ENCODE results near the gene INHBB.
"Not testable (repeated sequence)": the region's sequence is repeated elsewhere in the genome, so short reads cannot be mapped to it uniquely, and the experiment has no call there.

INHBB gene

DNA sequence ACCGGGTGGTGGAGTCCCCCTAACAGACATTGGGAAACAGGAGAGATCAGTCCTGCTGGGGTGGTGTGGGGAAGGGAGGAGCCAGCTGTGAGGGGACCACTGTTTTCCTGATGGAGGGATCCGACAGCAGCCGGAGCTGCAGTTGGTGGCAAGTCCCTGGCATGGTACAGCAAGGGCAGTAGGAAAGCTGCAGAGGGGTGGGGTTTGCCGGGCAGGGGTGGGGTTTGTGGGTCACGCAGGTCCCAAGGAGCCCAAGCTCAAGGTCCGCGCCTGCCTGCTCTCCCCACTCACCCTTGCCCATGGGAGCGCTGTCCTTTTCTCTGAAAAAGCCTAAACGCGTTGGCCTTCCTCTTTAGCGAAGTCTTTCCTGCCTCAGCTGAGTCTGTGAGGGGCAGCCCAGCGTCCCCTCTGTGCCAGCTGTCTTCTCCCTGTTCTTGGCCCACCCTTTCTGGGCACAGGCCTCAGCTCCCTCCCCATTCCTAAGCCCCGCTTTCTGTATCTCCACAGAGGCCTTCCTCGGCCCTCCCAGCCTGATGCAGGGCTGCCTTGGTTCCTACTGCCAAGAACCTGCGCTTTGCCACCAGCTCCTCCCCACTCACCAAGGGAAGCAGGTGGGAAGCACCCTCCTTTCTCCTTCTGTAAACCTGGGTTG lies 29.3 kb upstream of the INHBB start:
- DNase-seq = no peak

DNA sequence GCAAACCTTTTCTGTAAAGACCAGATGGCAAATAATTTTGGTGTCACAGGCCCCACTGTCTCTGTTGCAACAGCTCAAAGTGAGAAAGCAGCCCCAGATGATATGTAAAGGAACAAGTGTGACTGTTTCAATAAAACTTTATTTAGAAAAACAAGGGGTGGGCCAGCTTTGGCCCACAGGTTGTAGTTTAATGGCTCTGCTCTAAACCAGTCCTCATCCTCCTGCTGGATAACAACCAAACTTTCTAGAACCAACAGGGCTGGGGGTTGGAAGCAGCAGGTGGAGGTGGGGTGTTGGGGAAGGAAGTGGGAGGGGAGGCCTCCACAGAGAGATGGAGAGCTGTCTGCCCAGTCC lies 28.8 kb upstream of the INHBB start:
- DNase-seq = no peak

DNA sequence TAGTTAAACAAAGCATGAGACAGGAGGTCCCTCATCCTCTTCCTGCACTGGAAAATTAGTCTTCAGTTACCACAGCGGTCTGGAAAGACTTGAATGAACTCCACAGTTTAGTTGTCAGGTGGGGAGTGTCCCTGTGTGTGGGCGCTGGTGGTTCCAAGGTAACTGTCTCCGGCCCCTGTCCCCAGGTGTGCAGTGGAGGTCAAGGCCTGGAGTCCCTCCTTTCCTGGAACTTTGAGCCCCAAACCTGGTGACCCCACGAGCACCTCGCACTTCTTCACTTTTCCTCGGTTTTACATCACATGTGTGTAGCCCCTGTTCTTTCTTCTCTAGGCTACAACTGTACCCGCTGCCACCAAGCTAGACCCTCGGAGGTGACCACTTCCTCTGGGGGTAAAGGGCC lies 28.0 kb upstream of the INHBB start:
- DNase-seq = no peak

DNA sequence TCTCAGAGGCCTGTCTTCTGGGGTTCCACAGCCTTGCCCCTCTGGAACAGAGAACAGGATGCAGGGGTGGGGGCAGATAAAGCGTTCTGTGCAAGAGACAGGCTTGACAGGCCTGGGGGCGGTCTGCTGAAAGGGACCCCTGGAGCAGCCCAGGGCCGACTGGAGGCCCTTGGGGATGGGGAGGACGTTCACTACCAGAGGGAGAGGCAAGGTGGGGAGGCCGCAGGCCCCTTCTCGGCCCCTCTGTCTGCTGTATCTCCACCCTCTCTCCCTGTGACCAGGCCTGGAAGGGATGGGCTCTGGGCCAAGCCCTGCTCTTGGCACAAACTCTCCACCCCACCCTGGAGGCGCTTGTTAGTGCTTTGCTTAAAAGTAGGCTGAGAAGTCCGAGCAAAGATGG lies 27.3 kb upstream of the INHBB start:
- DNase-seq = no peak

DNA sequence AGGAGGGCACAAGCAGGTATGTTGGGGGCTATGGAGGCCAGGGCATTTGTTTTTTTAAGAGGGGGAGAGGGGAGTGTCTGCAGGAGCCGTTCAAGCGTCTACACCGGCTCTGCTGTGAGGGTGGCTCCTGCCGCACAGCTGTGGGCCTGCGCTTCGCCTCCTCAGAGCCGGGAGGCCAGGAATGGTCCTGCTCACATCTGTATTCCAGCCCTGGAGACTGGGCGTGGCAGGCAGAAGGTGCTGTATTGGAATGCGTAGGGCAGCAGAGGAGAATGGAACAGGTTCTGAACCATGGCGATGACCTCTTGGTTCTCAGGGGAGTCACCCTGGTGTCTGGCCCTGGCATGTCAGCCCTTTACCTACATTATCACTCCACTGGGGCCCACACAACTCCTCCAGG lies 26.8 kb upstream of the INHBB start:
- DNase-seq = no peak

DNA sequence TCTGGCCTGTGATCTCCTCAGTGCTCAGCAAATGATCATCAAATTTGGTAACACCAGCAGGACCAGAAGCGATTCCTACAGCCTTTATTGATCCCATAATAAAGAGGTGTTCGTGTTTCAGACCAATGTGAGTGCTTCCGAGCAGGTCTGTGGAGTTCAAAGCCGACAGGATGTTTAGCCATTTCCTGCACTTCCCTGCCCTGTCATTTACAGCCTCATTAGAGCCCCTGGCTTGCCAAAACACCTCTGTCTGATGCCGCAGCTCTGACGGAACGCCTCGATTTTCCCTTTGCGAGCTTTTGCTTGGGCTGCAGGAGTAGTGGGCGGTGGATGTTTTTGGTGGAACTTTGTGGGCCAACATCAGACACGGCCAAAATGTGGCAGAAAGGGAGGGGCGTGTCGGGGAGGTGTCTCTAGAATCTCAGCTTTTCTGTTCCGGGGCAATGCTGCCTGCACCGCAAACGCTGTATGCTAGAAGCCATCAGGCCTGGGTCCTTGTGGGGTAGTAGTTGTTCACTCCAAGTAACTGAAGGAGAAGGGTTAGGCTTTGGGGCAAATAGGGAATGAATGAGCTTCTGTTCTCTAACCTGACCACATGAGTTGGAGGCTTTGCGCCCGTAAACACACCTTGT lies 26.1 kb upstream of the INHBB start:
- DNase-seq = no peak

DNA sequence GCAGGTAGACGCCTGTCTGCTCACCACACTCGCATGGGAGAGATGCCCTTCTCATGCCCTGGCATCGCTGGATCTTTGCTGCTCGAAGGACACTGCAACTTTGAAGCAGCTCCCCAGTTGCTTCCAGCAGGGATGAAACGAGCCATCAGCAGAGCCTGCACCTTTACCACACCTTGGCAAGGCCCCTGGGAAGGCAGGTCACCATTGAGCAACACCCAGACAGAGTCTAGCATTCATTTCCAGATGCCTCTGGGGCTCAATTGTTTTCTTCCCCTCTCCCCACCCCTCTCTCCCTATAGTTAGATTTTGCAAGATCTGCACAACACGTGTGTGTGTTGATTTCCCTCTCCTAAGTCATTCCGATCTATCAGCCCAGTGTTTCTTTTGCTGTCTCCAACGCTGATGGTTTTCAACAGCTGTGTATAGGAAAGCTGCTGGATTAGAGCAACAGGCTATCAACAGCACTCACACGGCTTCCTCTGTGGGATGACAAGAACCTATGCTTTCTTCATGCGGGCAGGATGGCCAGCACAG lies 25.6 kb upstream of the INHBB start:
- no peak for DNase-seq

DNA sequence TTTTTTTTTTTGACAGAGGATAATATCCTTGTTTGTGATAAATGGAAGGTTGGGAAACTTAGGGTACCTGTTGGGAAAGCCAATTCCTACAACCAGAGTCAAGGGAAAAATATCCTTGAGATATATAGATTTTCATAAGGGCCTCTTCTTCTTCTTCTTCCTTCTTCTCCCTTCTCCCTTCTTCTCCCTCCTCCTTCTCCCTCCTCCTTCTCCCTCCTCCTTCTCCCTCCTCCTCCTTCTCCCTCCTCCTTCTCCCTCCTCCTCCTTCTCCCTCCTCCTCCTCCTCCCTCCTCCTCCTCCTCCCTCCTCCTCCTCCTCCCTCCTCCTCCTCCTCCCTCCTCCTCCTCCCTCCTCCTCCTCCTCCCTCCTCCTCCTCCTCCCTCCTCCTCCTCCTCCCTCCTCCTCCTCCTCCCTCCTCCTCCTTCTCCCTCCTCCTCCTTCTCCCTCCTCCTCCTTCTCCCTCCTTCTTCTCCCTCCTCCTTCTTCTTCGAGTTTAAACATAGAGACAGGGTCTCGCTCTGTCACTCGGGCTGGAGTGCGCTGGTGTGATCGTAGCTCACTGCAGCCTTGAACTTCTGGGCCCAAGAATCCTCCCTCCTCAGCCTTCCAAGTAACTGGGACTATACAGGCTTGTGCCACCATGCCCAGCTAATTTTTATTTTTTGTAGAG lies 24.9 kb upstream of the INHBB start:
- DNase-seq = not testable (repeated sequence)

DNA sequence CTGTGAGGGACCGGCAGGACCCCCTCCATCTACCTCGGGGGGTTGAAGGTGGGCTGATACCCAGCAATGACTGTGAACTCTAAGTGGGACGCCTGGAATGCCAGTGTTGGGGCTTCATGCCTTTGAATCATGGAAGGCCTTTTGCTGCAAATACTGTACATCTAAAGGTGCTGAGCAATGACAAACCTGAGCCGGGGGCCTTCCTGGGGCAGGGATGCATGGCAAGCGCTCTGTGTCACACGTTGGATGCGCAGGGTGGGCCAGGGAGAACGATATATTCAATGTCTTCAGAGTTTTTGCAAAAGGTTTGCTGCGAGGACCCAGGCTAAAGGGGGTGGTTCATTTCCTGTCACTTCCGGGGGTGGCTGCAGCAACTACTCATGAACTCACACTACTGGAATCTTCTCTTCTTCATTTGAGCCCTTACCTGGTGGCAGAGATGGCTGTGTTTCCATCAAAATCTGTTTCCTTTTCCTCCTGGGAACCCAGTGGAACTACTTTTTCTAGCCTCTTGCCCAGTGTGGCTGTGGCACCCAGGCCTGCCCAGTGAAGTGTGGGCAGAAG lies 24.1 kb upstream of the INHBB start:
- no peak for DNase-seq

DNA sequence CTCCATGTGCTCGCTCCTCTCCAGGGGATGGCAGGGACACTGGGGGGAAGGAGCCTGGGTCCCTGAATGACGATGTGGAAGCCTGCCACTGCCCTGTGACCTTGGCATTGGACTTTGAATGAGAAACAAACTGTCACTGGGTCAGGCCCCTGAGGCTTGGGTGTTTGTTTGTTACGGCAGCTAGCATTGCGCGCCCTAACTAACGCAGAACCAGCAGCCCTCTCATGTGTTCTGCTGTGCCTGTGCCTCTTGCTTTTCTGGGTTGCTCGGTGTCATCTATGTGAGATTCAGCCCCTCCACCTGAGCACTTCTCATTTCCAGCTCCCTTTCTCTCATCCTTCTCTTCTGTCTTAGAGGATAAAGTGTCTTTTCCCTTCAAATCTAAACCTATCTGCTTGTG lies 23.6 kb upstream of the INHBB start:
- no peak for DNase-seq

DNA sequence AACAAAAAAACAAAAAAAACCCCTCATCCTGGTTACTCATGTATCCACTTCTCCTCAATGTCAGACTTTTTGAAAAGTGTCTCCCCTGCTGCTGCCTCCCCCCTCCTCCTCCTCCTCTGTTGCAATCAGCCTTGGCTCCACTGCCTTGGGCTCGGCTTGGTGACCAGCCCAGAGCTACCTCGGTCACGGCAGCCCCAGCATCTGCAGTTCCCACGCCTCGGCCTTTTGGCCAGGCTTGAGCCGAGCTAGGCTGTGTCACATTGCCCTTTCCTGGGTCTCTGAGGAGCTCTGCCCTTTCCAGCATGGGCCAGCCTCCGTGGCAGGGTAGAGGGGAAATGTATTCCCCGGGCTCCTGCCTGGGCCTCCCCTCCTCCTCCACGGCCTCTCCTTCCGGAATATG lies 22.7 kb upstream of the INHBB start:
- no peak for DNase-seq

DNA sequence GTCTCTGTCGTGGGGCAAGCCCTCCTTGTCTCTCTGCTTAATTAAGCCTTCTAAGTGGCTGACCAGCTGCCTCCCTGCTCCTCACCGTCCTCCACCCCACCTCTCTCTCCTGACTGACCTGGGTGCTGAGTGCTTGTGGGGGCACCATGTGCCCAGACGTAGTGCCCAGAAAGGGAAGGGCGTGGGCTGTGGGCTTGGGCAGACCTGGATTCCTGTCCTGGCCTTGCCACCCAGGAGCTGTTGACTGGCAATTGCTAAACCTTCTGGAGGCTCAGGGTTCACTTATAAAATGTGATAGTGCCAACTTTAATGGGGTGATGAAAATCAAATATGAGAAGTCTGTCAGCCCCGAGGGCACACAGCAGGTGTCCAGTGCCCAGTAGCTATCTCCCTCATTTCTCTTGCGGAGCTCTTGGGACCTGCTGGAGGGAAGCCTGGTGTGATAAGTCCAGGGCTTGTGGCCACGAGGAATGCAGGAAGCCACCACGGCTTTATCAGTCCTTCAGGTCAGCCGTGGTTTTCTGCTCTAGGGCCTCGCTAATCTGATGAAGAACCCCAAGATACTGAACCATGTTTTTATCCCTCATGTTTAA lies 22.0 kb upstream of the INHBB start:
- DNase-seq = no peak

DNA sequence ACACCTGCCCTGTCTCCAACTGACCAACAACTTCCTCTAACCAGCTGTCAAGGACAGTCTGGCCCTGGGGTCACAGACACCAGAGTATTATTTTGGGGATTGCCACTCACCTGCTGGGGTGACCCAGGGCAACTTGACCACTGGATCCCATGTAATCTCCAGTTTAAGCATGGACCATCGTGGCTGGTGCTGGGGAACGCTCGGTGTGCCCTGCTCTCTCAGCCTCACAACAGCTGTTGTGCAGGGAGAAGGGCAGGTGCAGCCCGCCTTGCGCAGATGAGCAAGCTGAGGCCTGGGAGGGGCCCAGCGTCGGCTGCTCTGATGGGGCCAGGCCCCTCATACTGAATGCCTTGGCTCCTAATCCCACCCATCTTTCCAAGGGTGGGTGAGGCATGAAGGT lies 21.0 kb upstream of the INHBB start:
- no peak for DNase-seq

DNA sequence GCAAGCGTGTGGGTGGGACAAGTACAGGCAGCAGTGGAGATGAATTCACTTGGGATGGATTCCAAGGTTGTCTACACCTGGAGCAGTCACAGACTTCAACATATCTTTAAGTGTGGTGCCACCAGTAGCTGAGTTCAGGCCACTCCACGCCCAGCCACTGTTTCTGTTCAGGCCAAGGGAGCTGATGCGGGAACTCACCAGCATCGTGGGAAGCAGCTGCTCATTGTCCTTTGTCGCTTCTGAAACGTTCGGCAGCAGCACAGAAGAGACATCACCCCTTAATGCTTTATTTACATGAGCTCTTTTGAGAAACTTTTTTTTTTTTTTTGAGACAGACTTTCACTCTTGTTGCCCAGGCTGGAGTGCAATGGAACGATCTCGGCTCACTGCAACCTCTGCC lies 19.9 kb upstream of the INHBB start:
- DNase-seq = no peak

DNA sequence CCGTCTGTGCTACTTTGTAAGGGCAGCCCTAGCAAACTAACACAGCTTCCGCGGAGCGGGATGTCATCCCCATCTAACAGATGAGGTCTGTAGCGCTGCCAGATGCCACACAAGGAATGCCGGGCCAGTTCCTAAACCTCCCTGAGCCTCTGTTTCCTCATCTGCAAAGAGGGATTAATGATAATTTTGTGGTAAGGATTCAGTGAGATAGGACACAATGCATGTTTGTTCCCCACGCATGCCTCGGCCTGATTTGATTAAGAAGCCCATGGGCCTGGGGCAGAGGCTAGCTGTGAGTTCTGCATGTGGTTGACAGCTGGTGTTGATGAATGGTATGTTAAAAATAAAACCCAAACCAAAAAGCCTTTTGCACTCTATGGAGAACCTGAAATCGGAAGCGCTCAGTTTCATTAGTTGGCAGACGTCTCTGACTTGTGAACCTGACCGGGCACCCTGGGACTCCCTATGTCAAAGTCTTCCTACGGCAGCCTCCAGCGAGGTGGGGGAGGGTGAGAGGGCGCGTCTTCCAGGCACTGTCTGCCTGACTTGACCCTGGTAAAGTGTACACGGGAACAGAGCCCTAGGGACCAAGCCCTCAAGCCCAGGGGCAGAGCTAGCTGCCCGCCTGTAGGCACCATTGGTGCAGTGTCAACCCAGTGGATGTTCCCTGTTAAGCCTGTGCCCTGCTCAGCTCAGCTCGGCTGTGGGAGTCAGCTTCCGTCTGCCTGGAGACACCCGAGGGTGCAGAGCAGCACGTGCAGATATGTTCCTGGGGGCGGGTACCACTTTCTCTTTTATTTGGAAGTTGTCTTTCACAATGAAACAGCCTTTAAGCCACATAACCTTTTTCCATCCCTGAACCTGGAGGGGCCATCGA lies 14.8 kb upstream of the INHBB start:
- no peak for DNase-seq

DNA sequence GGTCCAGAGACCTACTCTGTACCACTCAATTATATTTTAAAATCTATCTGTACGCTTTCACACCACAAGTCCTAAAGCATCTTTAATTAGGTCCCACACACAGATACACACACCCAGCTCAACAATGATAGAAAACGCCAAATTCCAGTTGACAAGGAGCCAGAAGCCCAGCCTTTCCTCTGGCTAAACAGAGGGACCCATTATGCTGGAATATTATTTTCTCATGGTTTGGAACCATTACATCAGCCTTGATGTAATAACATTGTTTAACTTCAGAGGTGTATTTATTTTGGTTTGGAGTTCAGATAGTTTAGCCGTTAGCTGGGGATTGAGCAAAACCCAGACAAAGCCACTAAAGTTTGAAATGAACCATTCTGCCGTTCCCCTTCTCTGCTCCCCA lies 14.0 kb upstream of the INHBB start:
- DNase-seq = no peak

DNA sequence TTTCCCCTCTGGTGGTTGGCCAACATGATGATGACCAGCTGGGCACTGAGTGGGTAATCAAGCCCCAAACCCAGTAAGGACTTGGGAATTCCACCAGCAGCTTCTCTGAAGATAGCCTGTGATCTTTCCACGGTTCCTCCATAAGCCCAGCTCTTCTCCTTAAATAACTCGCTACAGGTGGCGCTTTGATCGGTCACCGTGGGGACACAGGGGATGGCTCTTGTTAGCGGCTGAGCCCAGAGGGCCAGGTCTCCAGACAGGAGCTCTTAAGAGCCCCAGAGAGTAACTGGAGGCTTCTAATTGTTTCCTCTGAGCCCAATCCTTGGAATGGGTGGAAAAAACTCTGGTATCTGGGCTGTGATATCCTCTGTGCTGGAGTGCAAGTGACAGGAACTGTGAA lies 13.6 kb upstream of the INHBB start:
- DNase-seq = no peak

DNA sequence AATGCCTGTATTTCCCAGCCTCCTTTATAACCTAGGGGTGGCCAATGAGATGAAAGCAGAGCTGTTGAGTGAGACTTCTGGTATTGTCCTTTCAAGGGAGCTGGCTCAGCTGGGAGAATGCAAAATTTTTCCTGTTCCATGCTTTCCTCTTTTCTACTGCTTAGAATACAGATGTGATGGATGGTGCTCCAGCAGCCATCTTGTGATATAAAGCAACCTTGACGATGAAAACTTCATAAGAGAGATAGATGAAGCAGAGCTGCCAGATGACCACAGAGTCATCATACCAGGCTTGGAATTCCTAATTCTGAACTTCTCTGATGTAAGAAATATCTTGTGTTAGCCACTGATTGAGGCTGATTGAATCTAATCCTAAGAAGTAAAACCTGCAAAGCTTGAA lies 11.9 kb upstream of the INHBB start:
- no peak for DNase-seq

DNA sequence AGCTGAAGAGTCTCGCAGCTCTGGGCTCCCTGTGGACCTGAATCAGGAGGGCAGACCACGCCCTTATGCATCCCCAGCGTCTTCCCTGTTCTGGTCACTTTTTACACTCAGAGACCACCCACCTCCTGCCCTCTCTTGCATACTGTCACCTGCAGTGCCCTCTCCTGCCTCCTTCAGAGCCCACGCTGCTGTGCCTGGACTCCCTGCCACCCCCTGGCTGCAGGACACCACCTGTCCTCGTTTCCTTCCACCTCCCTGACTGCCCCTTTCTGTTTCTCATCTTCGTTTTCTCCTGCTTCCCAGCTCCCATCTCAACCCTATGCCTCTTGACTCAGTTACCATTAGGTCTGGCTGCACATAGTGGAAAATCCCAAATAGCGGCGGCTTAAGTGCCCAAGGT lies 9.2 kb upstream of the INHBB start:
- no peak for DNase-seq

DNA sequence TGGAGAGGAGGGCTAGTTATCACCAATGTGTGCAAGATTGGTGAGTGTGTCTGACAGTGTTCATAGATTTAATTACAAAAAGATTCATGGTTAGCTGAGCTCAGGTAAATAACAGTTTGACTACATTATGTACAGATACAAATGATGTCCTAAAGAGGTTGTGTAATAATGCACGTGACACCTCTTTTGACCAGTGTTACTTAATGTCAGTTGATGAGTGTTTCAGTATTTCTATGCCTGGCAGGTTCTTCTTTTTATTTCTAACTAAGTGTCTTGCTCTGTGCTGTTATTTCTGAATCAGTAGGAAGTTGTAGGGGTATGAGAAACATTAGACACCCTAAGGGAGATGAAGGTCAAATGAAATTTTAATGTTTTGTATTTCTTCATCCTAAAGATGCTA lies 7.9 kb upstream of the INHBB start:
- no peak for DNase-seq

DNA sequence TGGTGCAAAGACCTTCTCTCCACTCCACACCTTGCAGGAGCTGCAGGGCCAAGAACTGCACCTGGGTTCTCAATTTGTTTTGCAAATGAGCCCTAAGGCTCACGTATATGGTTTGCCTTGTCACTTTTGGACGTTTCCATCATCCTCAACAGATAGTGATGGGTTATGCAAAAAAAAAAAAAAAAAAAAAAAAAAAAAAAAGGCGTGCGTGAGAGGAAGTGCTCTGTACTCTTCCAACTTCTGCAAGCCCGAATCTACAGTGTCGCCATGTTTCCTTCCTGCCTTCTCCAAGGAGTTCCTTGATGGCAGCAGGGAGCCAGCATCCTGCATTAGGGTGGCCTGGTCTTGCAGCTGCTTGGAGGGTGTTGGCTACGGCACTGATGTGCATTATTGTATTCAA lies 4.0 kb upstream of the INHBB start:
- DNase-seq = no peak

DNA sequence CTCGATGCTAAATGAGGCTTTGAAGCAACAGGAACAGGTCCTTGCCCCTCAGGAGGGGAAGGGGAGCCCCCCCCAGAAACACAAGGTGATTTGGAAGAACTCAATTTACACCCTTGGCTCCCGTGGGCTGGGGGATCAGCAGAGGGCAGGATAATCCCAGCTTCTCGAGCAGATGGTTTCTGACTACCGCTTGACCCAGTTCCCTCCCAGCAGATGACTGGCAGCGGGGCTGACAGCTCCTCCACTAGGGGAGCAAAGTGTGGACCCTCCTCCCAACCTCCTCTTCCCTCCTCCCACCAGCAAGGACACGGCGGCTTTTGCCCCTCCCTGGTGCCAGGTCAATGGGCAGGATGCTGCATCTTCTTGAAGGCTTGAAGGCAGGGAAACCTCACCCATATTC lies 3.5 kb upstream of the INHBB start:
- no peak for DNase-seq

DNA sequence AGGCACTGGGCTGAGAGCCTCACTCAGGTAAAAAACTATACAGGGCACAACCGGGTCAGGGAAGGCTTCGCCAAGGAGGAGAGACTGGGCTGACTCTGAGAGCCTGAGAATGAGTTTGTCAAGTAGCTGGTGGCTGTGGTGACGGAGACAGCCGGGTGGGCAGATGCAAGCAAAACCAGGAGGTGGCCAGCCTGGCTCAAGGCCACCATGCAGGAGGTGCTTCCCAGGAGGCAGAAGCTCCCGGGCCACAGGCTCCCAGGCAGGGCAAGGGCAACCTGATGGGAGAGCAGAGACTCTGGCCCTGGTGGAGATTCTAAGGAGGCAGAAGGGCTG lies 2.9 kb upstream of the INHBB start:
- DNase-seq = no peak
